Daoy (cell line): ENCODE data around the gene ETHE1. TPM values are rescaled to one million over a fixed set of nuclear protein-coding genes. Genes with fewer than 3 reads are reported as not detected.

ENCODE experiments used
- DNase-seq: peaks from one replicate; pipeline ENCODE4 v3.0.0-alpha.2; 2015; ENCODE audit warnings: low read depth
- total RNA-seq: library from RNA; depleted of rRNA; stranded (reverse); fragments of >200 nt; shearing (Covaris generic); gene quantifications from 2 replicates; pipeline ENCODE4 v1.2.3, GENCODE V29; 2014; rRNA removed

ETHE1 gene, protein sequence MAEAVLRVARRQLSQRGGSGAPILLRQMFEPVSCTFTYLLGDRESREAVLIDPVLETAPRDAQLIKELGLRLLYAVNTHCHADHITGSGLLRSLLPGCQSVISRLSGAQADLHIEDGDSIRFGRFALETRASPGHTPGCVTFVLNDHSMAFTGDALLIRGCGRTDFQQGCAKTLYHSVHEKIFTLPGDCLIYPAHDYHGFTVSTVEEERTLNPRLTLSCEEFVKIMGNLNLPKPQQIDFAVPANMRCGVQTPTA
- total RNA-seq: 17.9 and 29.7 TPM in 2 replicates

DNA sequence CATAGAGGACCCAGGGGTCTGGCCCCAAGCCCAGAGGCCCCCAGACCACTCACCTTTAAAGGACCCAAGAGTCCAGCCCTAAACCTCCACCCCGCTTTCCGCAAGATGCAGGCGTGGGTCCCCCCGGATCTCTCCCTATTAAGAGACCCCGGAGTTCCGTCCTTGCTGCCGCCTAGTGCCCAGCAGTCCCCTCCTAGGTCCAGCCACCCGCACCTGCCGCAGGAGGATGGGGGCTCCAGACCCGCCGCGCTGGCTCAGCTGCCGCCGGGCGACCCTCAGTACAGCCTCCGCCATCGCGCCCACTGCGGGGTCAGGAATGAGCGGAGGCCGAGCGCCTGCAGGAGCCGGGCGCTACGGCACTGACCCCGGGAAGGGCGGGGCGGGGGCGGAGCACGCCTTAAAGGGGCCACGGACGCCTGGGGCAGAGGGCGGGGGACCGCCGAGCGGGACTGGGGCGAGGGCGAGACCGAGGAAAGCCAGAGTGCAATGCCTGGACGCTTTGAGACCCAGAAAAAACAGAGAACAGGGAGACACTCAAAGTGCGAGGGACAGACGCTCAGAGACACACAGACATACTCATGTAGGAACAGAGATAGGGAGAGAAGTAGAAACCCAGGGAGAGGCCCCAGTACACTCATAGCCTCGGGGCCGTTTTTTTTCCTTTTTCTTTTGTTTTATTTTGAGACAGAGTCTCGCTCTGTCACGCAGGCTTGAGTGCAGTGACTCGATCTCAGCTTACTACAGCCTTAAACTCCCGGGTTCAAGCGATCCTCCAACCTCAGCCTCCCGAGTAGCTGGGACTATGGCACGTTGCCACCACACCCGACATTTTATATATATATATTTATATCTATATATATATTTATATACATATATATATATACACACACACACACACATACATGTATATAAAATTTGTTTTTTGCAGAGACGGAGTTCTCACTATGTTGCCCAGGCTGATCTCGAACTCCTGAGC lies at the start of gene ETHE1:
ETHE1 (minus strand) TSS at position 318 of the 976 bp plus-strand sequence; CDS start at position 294, 24 bp downstream.
- peak; percentile 74 for DNase-seq

- no peak for DNase-seq
These were observed 49.2 kb upstream of the ETHE1 start for GRCh38 chr19:43575955-43576878.

DNA sequence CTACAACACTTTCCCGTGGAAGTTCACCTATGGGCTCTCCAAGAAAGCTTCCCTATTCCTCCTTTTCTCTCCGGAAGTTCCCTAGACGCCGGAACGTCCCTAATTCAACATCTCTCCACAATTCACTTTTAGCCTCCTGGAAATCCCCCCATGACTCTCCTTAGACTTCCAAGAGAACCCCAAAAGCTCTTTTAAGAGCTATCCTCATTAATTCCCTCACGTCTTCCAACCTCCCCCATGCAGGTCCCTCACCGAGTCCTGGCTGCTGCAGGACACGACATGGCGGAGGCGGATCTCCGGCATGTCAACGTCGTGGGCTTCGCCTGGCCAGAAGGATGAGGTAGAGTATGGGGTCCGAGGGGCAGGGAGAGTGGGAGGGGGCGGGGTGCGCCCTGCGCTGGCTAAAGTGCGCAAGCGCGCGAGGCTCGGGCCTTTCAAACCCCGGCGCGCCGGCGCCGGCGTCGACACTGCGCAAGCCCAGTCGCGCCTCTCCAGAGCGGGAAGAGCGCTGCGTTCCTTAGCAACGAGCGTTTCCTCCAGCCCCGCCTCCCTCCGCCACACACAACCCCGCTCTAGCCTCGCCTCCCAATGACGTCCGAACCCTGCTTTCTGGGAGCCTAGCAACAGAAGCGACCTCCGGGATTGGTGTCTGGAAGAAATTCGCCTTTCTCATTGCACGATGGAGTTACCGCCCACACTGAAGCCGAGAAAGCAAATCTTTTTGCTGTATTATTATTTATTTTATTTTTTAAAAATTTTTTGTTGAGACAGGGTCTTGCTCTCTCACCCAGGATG lies 48.4 kb upstream of the ETHE1 start, which contains the start of the genes PINLYP and XRCC1:
PINLYP (plus strand) TSS at position 646 of the 795 bp plus-strand sequence. CDS start 1,391 bp downstream, outside the sequence.
XRCC1 (minus strand) TSS at position 372 of the 795 bp plus-strand sequence; CDS start at position 303, 69 bp downstream.
- DNase-seq: peak; percentile 100

DNA sequence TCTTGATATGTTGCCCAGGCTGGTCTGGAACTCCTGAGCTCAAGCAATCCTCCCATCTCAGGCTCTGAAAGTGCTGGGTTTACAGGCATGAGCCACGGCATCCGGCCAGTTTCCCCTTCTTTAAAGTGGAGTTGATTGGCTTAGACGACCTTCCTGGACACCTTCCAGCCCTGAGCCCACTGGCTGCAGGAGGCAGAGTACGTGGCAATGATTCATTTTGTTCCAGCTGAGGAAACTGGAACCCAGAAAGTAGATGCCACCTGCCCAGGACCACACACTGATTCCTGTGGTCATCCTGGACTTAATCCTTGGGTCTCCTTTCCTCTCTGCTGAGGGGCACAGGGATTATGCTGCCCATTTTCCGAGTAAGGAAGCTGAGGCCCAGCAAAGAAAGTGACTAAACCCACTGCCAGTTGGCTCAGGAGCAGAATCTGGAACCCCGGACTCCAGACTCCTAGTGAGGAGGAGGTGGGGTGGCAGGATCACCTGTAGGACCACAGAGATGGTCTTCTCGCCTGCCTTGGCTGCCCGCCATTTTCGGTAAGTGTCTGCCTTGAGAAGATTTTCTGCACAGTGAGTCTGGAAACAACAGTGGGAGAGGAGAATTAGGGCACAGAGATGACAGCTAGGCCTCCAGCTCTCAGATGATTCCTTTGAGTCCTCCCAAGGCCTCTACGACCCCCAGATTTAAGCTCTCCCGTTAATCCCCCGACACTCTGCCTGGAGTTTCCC lies 47.6 kb upstream of the ETHE1 start:
- DNase-seq: peak; percentile 86

DNA sequence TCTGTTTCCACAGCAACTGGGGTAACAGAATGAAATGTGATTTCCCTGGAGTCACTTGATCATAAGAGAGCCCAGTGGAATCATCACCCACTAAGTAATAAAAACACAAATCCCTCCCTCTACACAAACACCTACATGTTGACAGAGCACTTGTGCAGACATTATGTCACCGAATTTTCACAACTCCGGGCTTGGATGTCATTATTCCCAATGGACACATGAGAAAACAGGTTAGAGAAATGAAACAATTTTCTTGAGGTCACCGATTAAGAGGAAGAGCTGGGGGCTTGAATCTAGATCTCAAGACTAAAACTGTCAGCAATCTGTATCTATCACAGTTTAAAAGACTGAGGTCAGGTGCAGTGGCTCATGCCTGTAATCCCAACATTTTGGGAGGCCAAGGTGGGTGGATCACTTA lies 45.2 kb upstream of the ETHE1 start:
- no peak for DNase-seq

GRCh38 chr19:43570174-43570791 lies 43.3 kb upstream of the ETHE1 start:
- DNase-seq: no peak

- DNase-seq: no peak
These were observed 42.7 kb upstream of the ETHE1 start for GRCh38 chr19:43569657-43570056.

DNA sequence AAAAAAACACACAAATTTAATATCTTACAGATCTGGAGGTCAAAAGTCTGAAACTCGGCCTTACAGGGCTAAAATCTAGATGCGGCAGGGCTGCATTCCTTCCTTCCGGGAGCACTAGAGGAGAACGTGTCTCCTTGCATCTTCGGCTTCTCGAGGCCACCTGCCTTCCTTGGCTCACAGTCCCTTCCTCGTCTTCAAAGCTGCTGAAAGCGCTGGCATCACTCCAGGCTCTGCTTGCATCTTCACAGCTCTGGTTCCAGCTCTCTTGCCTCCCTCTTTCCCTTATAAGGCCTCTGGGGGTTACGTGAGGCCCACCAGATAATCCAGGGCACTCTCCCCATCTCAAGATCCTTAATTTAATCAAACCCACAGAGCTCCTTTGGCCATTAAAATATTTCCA lies 37.8 kb upstream of the ETHE1 start:
- DNase-seq: no peak

- no peak for DNase-seq
These were observed 36.9 kb upstream of the ETHE1 start for GRCh38 chr19:43563816-43564457.

DNA sequence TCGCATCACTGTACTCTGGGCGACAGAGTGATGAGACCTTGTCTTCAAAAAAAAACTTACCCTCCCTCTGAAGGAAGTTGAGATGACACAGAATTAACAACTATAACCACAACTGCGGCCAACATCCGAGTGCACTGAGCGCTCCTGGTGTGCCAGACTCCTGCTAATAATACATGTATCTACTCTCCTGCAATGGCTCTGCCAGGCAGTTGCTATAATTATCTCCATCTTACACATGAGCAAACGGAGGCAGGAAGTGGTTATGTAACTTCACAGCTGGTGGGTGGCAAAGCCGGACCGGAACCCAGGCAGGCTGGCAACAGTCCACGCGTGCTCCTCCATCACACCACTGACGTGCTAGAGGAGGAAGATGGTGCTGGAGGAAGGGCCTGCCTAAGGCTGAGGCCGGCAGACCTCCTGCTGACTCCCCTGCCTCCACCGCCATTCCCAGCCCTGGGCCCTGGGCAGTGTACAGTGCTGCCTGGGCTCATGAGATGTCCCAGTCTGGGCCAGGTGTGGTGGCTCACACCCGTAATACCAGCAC lies 35.8 kb upstream of the ETHE1 start:
- peak; percentile 90 for DNase-seq

DNA sequence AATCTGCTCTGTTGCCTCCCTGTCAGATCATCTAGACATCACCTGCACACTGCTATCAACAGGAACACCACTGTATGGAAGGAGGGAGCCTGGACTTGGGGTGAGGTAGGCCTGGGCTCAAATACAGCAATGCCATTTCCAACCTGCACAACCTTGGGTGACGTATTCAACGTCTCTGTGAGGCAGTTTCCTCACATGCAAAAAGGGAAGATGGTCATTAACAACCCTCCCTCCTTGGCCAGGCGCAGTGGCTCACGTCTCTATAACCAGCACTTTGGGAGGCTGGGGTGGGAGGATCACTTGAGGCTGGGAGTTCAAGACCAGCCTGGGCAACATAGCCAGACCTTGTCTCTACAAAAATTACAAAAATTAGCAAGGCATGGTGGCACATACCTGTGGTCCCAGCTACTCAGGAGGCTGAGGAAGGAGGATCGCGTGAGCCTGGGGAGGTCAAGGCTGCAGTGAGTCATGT lies 35.3 kb upstream of the ETHE1 start:
- DNase-seq: no peak

- DNase-seq: no peak
These were observed 34.4 kb upstream of the ETHE1 start for GRCh38 chr19:43561139-43561970.

DNA sequence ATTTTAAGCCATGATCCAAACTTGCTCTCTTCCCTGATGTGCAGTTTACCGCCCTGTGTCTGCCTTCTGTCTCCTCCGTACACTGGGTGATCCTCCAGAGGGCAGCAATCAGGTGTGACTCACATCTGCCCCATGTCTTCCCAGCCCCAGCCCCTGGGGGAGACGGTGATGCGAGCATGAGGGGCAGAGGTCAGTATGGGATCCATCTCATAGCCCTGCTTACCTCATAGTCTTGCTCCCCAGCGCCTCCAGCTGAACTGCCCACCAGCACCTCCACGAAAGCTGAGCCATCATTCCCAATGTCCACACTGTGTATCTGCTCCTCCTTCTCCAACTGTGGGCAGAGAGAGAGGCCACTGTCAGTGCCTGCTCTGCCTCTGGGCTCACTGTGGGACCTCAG lies 33.7 kb upstream of the ETHE1 start:
- peak; percentile 63 for DNase-seq

GRCh38 chr19:43555185-43555770 lies 28.3 kb upstream of the ETHE1 start:
- peak; percentile 69 for DNase-seq

- no peak for DNase-seq
These were observed 27.4 kb upstream of the ETHE1 start for GRCh38 chr19:43554317-43554895.

GRCh38 chr19:43553656-43554055 lies 26.7 kb upstream of the ETHE1 start:
- no peak for DNase-seq

DNA sequence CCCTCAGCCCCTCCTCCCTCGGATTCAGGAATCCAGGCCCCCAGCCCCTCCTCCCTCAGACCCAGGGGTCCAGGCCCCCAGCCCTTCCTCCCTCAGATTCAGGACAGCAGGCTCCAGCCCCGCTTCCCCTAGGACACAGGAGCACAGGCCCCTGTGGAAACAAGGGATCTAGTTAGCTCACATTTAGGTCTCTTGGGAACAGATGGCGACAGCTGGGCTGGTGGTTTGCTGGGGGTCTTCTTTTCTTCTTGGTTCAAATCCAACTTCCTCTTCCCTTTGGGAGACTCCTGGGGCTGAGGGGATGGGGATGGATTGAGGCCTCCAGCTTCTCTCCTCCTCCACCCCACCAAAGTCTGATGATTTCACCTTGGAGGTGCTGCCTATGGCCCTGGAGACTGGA lies 25.6 kb upstream of the ETHE1 start:
- DNase-seq: no peak
